22Rv1 (cell line): ENCODE measurements around the gene PSMB3.

Experiments
- ZFX ChIP-seq: fragments of 450-650 bp; IDR thresholded peaks from 2 replicates; pipeline ENCODE4 v1.6.1; 2017; ENCODE audit warnings: antibody characterized with exemption, borderline replicate concordance
- TF ChIP-seq, protein P1 (sequence below): fragments of 450-650 bp; IDR thresholded peaks from 2 replicates; pipeline ENCODE4 v1.5.1; 2017; ENCODE audit warnings: mild to moderate bottlenecking

DNA sequence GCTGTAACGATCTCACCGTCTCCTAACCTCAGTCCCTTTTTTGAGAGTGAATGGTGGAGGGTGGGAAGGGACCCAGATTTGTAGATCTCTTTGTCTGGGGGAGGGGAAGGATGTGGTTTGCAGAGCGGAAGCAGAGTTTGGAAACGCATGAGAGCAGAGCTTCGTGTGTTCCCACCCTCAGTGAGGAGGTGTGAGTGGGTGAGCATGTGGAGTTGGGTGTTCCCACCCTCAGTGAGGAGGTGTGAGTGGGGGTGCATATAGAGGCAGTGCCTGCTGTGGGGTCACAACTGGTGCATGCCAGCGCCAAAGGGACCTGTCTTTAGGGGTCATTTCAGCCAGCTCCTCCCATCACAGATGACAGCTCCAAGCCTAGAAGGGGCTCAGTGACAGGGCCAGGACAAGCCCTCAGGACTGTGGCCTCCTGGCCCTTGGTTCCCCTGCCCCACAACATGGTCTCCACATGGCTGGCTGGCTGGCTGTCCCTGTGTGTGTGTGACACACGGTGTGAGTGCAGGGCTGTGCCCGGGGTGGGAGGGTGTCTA is 24.2 kb upstream of the PSMB3 start:
- TF ChIP-seq, protein P1, sequence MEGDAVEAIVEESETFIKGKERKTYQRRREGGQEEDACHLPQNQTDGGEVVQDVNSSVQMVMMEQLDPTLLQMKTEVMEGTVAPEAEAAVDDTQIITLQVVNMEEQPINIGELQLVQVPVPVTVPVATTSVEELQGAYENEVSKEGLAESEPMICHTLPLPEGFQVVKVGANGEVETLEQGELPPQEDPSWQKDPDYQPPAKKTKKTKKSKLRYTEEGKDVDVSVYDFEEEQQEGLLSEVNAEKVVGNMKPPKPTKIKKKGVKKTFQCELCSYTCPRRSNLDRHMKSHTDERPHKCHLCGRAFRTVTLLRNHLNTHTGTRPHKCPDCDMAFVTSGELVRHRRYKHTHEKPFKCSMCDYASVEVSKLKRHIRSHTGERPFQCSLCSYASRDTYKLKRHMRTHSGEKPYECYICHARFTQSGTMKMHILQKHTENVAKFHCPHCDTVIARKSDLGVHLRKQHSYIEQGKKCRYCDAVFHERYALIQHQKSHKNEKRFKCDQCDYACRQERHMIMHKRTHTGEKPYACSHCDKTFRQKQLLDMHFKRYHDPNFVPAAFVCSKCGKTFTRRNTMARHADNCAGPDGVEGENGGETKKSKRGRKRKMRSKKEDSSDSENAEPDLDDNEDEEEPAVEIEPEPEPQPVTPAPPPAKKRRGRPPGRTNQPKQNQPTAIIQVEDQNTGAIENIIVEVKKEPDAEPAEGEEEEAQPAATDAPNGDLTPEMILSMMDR, result no peak
- TF ChIP-seq ZFX, result no peak
